ENCODE data around the gene PSMA5. TPM values are rescaled to one million over a fixed set of nuclear protein-coding genes. Genes with fewer than 3 reads are reported as not detected.

Gene PSMA5
- 107 to 114 TPM (median 110 TPM) in 5 replicates for total RNA-seq (2022; extraction: Qiagen RNA extraction; ENCODE audit: low read depth)

DNA sequence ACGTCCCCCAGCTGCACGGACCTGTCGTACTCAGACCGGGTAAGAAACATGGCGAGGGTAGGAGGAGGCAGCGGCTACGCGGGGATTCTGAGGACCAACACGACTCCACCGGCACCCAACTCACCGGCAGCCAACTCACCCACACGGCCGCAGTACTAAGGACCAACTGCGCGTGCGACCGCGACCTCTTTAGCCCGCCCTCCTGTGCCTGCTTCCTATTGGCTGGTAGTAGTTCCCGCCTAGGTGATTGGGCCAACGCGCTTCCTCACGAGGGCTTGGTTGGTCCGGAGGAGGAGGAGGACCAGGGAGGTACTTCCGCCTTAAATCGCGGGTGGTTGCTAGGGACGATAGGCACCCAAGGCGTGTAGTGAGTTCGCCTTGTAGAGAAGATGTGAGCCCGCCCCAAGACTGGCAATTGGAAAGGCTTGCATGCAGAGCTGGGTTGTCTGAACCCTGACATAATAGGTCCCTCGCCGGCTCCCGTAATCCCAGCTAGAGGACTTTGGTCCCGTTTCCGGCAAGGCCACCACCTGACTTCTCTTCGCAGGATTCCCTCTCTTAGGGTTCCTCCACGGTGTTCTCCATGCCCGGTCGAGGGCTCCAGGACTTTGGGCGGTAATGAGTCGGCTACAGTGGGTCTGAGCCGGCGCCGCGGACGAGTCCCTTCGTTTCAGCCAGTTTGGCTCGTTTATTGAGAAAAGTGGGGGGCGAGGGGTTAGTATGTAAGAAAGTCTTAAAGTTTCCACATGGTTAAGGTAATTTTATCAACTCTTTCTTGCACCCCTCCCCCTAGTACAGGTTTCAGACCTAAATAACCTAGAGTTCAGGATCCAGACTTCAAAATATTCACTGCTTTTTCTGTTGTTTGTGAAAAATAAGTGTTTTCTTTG is at the start of gene PSMA5:
Gene PSMA5 (minus strand): TSS at position 168 of the 890 bp plus-strand sequence. CDS start 118 bp downstream, at position 50.

GRCh38 chr1:109466452-109467300 is 40.4 kb upstream of the PSMA5 start, which contains the start of gene SYPL2:
TSS of gene SYPL2 (plus strand) at chr1:109466546. CDS start at chr1:109466844, 298 bp downstream.

DNA sequence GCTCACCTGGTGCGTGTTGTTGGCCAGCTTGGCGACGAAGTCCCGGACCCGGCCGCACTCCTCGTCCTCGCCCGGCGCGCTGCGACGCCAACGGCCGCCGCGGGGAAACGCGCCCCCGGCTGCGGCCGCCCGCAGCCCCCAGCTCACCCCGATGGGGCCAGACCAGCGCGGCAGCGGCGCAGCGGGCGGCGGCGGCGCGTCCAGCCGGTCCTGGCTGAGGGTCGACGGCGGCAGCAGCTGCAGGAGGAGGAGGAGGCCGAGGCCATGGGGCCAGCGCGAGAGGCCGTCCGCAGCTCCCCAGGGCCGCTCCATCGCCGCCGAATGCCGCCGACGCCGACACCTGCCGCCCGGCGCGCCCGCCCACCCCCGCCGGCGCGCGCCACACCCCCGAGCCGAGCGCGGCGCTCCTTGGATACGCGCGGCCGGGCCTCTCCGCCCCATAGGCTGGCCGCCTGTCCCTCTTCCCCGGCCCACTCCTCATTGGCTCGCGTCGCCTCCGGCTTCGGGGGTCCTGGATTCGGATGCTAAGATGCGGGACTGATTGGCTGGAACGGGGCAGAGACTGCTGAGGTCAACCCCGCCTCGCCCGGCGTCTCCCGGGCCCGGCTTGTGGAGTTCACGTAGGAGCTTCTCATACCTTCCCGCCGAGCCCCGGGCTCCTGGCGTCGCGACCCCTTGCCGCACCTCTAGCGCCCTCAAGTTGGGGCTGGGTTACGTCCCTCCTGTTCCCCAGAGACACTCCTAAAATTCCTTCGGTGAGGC is 28.5 kb downstream of the PSMA5 start, which contains the start of gene SORT1:
Gene SORT1 (minus strand): TSS at position 338 of the 762 bp plus-strand sequence. CDS start 26 bp downstream, at position 312.

Other genes with a start within 250 kb of the PSMA5 start
- 87.7 to 101 TPM (median 89.8 TPM) in 5 replicates for gene SARS1, start 212.5 kb downstream of the PSMA5 start, total RNA-seq (2022; extraction: Qiagen RNA extraction; ENCODE audit: low read depth)
- 3.5 to 5.1 TPM (median 4.8 TPM) in 5 replicates for gene CELSR2, start 176.9 kb downstream of the PSMA5 start, total RNA-seq (2022; extraction: Qiagen RNA extraction; ENCODE audit: low read depth)
- gene PSRC1, start 143.3 kb downstream of the PSMA5 start, total RNA-seq (2022; extraction: Qiagen RNA extraction; ENCODE audit: low read depth), result 17.8 to 25.7 TPM (median 23.8 TPM) in 5 replicates
- gene MYBPHL, start 119.4 kb downstream of the PSMA5 start, total RNA-seq (2022; extraction: Qiagen RNA extraction; ENCODE audit: low read depth), result not detected in 5 replicates
- 3.3 to 4.6 TPM (median 4.0 TPM) in 5 replicates for gene SORT1, start 28.5 kb downstream of the PSMA5 start, total RNA-seq (2022; extraction: Qiagen RNA extraction; ENCODE audit: low read depth)
- 0.07 to 0.11 TPM (median 0.10 TPM) in 5 replicates for gene SYPL2, start 40.1 kb upstream of the PSMA5 start, total RNA-seq (2022; extraction: Qiagen RNA extraction; ENCODE audit: low read depth)
- gene ATXN7L2, start 57.5 kb upstream of the PSMA5 start, total RNA-seq (2022; extraction: Qiagen RNA extraction; ENCODE audit: low read depth), result 1.7 to 2.3 TPM (median 2.1 TPM) in 5 replicates
- gene CYB561D1, start 67.6 kb upstream of the PSMA5 start, total RNA-seq (2022; extraction: Qiagen RNA extraction; ENCODE audit: low read depth), result 4.0 to 5.1 TPM (median 4.4 TPM) in 5 replicates
- 1.1 to 1.4 TPM (median 1.2 TPM) in 5 replicates for gene AMIGO1, start 83.3 kb upstream of the PSMA5 start, total RNA-seq (2022; extraction: Qiagen RNA extraction; ENCODE audit: low read depth)
- not detected in 5 replicates for gene GPR61, start 113.4 kb upstream of the PSMA5 start, total RNA-seq (2022; extraction: Qiagen RNA extraction; ENCODE audit: low read depth)
- 4.4 to 5.7 TPM (median 5.1 TPM) in 5 replicates for gene GNAI3, start 122.2 kb upstream of the PSMA5 start, total RNA-seq (2022; extraction: Qiagen RNA extraction; ENCODE audit: low read depth)
- 0.14 to 0.26 TPM in 2 of 5 replicates, not detected in the others for gene GNAT2, start 193.2 kb upstream of the PSMA5 start, total RNA-seq (2022; extraction: Qiagen RNA extraction; ENCODE audit: low read depth)
- gene AMPD2, start 193.4 kb upstream of the PSMA5 start, total RNA-seq (2022; extraction: Qiagen RNA extraction; ENCODE audit: low read depth), result 21.8 to 31.1 TPM (median 23.9 TPM) in 5 replicates
- gene GSTM4, start 229.7 kb upstream of the PSMA5 start, total RNA-seq (2022; extraction: Qiagen RNA extraction; ENCODE audit: low read depth), result 7.6 to 9.8 TPM (median 8.7 TPM) in 5 replicates
- 3.0 to 4.0 TPM (median 3.5 TPM) in 5 replicates for gene GSTM2, start 241.6 kb upstream of the PSMA5 start, total RNA-seq (2022; extraction: Qiagen RNA extraction; ENCODE audit: low read depth)